Stimulated activated CD8-positive, alpha-beta memory T cell treated with anti-CD3 and anti-CD28 coated beads, Interleukin-4, amount 100 ng/mL, for 1 hour (primary cell): ENCODE data around the gene AMOTL1.

Experiments
- DNase-seq, 2 donors: peaks; one replicate each; pipeline ENCODE4 v3.0.0-alpha.2; 2020; ENCODE audit warnings: low read depth in 2 of 2, low spot score in 1 of 2

Gene AMOTL1

GRCh38 chr11:94815705-94816344 lies 47.7 kb downstream of the AMOTL1 start:
- DNase-seq, result no peak

DNA sequence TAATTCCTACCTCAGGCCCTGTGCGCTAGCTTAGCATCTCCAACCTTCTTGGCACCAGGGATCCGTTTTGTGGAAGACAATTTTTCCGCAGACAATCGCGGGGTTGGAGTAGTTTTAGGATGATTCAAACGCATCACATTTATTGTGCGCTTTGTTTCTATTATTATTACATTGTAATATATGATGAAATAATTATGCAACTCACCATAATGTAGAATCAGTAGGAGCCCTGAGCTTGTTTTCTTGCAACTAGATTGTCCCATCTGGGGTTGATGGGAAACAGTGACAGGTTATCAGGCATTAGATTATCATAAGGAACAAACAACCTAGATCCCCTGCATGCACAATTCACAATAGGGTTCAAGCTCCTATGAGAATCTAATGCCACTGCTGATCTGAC lies 52.3 kb downstream of the AMOTL1 start:
- DNase-seq, result no peak

DNA sequence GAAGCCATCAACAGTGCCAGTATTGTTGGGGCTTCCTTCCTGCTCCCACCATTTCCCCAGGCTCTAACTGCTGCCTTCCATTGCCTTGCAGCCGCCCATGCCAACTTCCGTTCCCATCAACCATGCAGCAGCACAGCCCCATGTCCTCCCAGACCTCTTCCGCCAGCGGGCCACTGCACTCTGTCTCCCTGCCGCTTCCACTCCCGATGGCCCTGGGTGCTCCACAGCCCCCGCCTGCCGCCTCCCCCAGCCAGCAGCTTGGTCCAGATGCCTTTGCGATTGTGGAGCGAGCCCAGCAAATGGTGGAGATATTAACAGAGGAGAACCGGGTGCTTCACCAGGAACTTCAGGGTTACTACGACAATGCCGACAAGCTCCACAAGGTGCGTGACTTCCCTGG lies 53.3 kb downstream of the AMOTL1 start:
- DNase-seq, result no peak

GRCh38 chr11:94822080-94822479 lies 53.9 kb downstream of the AMOTL1 start:
- no peak for DNase-seq

DNA sequence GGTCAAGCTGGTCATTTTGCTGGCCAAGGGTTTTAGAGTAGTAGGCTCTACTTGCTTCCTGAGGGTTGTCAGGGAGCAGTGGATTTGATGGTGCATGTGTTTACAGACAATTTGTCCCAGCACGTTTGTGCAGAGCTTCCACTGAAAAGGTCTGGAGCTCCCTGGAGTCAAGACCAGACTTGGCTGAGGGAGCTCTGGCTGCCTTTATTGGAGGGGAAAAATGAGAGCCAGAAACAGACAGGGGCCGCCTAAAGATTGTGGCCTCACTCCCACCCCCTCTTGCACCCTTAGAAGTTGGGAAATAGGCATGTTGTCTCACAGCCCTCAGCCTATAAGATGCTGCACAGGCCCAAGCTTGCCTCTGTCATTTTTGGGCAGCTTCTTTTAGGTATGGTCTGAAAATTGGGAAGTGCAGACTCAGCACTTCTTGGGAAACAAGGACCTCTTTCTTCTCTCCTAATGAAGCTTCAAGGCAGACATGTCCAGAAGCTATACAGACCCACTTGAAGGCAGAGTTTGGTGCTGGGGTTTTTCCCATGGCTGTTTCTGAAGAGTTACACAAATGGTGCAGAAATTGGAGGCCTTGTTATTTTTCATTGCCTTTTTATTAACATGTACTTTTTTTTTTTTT lies 55.1 kb downstream of the AMOTL1 start:
- no peak for DNase-seq

- DNase-seq, result no peak
These were observed 56.9 kb downstream of the AMOTL1 start for GRCh38 chr11:94825031-94825430.

GRCh38 chr11:94825481-94825880 lies 57.3 kb downstream of the AMOTL1 start:
- DNase-seq, result no peak

DNA sequence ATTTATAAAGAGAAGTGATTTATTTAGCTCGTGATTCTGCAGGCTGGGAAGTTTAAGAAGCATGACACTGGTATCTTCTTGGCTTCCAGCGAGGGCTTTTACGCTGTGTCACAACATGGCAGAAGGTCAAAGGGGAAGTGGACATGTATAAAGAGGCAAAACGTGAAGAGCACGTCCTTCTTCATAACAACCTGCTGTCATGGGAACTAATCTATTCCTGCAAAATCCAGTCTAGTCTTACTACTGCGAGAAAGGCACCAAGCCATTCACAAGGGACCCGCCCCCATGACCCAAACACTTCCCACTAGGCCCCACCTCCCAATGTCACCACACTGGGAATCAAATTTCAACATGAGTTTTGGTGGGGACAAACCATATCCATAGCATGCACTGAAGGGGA lies 58.3 kb downstream of the AMOTL1 start:
- no peak for DNase-seq

DNA sequence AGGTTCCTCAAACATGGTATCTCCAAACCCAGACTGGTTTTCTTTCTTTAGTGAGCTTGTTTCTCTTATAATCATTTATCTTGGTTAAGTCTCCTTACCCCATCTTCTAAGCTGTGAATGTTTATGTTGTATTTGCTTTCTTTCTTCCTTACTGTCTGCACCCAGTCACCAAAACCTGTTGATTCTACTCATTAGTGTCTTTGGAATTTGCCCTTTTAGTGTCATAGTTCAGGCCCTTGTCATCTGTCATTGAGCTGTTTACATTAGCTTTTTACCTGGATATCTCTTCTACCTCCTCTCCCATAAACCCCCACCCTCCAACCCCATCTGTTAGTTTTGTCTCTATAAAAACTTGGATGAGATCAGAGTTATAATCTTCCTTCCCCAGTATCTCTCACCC lies 59.9 kb downstream of the AMOTL1 start:
- DNase-seq, result no peak

DNA sequence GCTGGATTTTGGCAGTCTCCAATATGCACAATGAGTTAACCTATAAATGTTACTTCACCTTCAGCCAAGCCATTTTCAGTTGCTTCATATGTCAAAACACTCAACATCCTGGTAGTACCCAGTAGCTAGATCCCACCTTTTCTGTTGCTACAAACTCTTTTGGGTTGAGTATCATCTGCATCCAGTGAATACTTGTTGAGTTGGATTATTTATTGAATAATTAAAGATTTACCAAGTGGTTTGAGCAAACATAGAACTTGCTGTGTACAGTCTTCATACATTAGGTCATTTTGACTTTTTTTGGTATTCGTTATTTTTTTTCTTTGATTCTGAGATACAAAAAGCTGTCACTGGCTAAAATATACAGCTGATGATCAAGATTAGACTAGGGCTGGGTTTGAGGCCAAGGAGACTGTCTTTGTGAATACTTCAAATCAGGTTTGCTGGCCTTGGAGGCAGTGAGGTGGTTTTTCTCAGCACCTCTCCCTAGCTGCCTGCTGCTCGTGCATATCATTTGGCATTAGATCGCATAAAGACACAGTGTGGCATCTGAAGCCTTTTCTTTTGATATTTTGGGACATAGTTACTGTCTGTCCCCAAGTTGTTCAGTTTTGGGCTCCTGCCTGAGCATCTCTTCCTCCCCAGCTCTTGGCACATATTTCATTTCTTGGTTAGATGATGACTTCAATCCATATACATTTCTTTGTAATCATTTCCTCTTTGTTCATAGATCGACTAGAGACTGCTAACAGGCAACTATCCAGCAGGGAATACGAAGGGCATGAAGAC lies 62.8 kb downstream of the AMOTL1 start:
- DNase-seq, result no peak

DNA sequence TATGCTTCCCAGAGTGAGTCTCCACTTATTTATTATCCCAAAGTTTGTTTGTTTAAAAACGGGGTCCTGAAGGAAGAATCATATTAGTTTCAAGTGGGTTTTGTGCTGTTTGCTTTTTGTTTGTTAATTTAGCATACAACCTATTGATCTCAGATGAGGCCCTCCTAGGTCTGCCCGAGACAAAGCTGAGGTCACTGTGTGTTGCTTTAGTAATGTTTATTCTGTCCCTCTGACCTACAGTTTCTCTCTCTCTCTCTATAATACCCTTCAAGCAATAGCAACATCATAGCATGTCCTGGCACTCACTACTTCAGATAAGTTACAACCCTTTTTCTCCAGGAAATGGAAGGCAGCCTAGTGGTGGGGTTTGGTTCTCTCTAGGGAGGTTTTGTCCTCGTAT lies 63.4 kb downstream of the AMOTL1 start:
- DNase-seq, result no peak

- no peak for DNase-seq
These were observed 64.6 kb downstream of the AMOTL1 start for GRCh38 chr11:94832604-94833235.

DNA sequence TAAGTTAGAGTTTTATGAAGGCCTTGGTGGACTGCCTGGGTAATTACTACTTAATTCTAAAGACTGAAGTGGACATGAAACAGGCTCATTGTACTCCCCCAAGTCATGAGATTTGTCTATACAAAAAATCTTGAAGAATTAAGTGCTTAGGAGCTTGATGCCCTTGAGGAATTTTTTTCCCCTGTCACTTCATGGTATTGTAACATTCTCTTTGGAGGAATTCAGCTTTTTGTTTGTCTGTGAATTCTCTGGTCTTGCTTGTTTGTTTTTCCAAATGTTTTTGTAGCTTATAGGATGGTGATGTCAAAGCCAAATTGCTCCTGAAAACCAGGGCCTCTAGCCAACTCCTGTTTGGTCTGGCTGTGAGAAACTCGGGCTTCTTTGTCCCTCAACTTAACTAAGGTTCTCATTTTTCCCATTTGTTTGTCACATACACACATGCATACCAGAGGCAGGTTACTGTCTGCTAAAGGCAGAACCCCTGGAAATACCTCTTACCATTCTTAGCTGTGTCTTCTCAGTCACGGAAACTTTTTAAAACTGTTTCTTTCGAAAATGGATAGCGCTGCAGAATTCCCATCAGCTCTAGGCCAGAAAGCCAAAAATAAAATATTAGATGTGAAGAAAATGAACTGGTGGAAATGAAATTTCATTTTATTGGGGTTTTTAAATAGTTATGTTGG lies 66.9 kb downstream of the AMOTL1 start:
- DNase-seq, result no peak

- no peak for DNase-seq
These were observed 67.4 kb downstream of the AMOTL1 start for GRCh38 chr11:94835594-94835927.

DNA sequence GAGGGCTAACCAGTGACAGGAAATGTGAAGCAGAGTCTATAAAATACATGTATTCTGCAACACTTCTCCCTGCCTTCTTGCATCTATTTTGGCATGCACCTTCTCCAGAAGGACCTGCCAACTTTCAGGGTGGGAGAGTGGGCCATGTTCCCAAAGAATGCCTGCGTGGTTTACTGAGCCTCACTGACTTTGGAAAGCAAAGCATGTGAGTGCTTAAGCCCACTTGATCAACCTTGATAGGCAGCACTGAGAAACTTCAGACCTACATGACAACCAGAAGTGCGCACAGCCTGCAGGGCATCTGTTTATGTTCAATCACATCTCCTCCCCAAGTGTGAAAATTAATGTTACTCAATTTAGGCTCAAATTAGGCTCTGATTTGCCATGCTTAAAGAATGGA lies 69.2 kb downstream of the AMOTL1 start:
- DNase-seq, result no peak

GRCh38 chr11:94838027-94838731 lies 70.0 kb downstream of the AMOTL1 start:
- no peak for DNase-seq

- DNase-seq, result no peak
These were observed 72.1 kb downstream of the AMOTL1 start for GRCh38 chr11:94840209-94840608.

DNA sequence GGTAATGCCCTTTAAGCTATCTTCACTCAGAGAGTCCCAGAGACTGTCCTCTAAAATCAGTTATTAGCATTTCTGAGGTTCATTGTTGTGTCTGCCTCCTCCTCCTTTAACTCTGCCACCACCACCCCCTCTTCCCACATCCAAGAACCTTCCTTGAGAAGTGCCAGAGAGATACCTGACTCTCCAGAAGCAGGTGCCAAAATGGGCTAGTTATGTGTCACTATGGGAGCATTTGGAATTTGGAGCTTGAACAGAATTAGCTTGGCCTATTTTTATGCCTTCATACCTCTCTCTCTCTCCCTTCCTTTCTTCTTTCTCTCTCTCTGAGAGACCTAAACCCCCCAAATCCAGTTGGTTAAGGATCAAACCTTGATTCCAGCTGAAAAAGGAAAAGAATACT lies 75.9 kb downstream of the AMOTL1 start:
- no peak for DNase-seq

GRCh38 chr11:94845622-94846021 lies 77.5 kb downstream of the AMOTL1 start:
- DNase-seq, result no peak

DNA sequence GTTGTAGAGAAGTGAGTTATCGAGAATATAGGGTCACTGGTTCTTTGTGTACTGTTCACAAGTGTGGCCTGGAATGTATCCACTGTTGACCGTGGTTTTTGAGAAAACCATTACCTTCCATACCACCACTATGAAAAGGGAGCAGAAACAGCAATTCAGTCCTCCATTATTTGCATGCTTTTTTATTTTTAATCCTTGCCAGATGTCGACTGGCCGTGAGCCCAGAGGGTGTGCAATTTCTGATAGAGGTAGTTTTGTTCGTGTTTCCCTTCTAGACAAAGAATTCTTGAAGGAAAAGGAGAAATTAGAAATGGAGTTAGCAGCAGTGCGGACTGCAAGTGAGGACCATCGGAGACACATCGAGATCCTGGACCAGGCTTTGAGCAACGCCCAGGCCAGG lies 81.7 kb downstream of the AMOTL1 start:
- DNase-seq, result no peak
